ENCODE data around the gene SEZ6L. TPM values are rescaled to one million over a fixed set of nuclear protein-coding genes. Genes with fewer than 3 reads are reported as not detected.

The SEZ6L gene
- total RNA-seq, 1 experiment from 2014 or later = 0.13 TPM

- H3K14ac ChIP-seq (ENCODE audit: insufficient read depth, low read length) = no peak overlapping the region
- H3K9me3 ChIP-seq (ENCODE audit: control insufficient read depth, low read depth, low read length) = no peaks in the 10 kb centered on the region
- DNase-seq = no peak
- H3K23me2 ChIP-seq (ENCODE audit: insufficient read length, low read depth, low read length, poor library complexity, severe bottlenecking) = no peaks in the 10 kb centered on the region
- no peak overlapping the region for H2BK15ac ChIP-seq (ENCODE audit: low read depth, low read length)
- no peak for TF ChIP-seq CTCF (conservative IDR thresholded peaks at IDR 0.05)
- Mint-ChIP-seq H3K27ac (no peak overlapping the region), H3K36me3 (ENCODE audit: insufficient read depth in 1 of 3, low read depth in 3 of 3) (no peaks in the 10 kb centered on the region), H3K27me3 (ENCODE audit: low read depth) (peaks cover 29% of the 10 kb centered on the region), H3K4me1 (no peaks in the 10 kb centered on the region), H3K9me3 (no peaks in the 10 kb centered on the region; a peak in 1 of 5 replicates), H3K4me3 (no peak overlapping the region)
- no CpG with 5 or more reads among the region's 4 CpGs for WGBS (ENCODE audit: extremely low coverage, insufficient read length, low lambda C conversion rate)
- no peak overlapping the region for H3K4ac ChIP-seq (ENCODE audit: low read depth, low read length)
- H4K8ac ChIP-seq (replicated peaks; ENCODE audit: insufficient read length, low read depth, low read length) = no peak overlapping the region
- no peak overlapping the region for H3K23ac ChIP-seq (ENCODE audit: insufficient read length, low read depth, low read length)
- H3K4me2 ChIP-seq (ENCODE audit: insufficient read depth, insufficient read length, low read length) = no peak overlapping the region
- no peaks in the 10 kb centered on the region for H4K20me1 ChIP-seq (ENCODE audit: control insufficient read depth, insufficient read depth, insufficient read length)
- no peaks in the 10 kb centered on the region for H3K79me1 ChIP-seq (ENCODE audit: insufficient read depth, low read depth, low read length, poor library complexity, severe bottlenecking)
- no peak overlapping the region for H2BK20ac ChIP-seq (ENCODE audit: low read depth, low read length, poor library complexity, severe bottlenecking)
- H2AFZ ChIP-seq (ENCODE audit: low read length) = no peak overlapping the region
- H3T11ph ChIP-seq (ENCODE audit: low read length) = no peak overlapping the region
- H3K9ac ChIP-seq (ENCODE audit: extremely low read depth, insufficient read length, low read length) = no peak overlapping the region
- no peak overlapping the region for H3K27ac ChIP-seq (ENCODE audit: insufficient read length, low read depth, low read length)
- H3K18ac ChIP-seq (ENCODE audit: insufficient read length, low read depth, low read length) = no peak overlapping the region
- H2BK5ac ChIP-seq (ENCODE audit: insufficient read length, low read length) = no peak overlapping the region
- H3K79me2 ChIP-seq (ENCODE audit: insufficient read depth, low read length) = no peaks in the 10 kb centered on the region
- H2BK120ac ChIP-seq (ENCODE audit: low read depth, low read length, poor library complexity, severe bottlenecking) = no peak overlapping the region
- no peak overlapping the region for H2AK5ac ChIP-seq (ENCODE audit: insufficient read length, low read length)
- no peak overlapping the region for H4K5ac ChIP-seq (ENCODE audit: insufficient read length, low read depth, low read length)
- no peaks in the 10 kb centered on the region for H3K27me3 ChIP-seq (ENCODE audit: insufficient read depth, low read length)
- H3K4me1 ChIP-seq (ENCODE audit: insufficient read depth, low read length) = no peaks in the 10 kb centered on the region
- no peak overlapping the region for H4K91ac ChIP-seq (ENCODE audit: insufficient read length, low read depth, low read length)
- no peak overlapping the region for H2BK12ac ChIP-seq (ENCODE audit: insufficient read length, low read depth, low read length)
- no peak overlapping the region for H3K56ac ChIP-seq (ENCODE audit: insufficient read length, low read depth, low read length)
These were observed 27.4 kb upstream of the SEZ6L start for GRCh38 chr22:26141831-26142230.
